HepG2 (cell line): ENCODE data around the gene KHNYN. TPM values are rescaled to one million over a fixed set of nuclear protein-coding genes. Genes with fewer than 3 reads are reported as not detected.

Experiments used
- CBFB ChIP-seq: sonication (generic); formaldehyde crosslinking; IDR thresholded peaks from 2 replicates; pipeline ENCODE4 v1.4.0; 2020; ENCODE audit warnings: missing genetic modification reagents
- CREB1 ChIP-seq, 2 experiments: fragments of 450-650 bp in 1 of 2; IDR thresholded peaks; 2 replicates each; pipeline ENCODE4 v1.6.1; 2016 to 2017; ENCODE audit warnings: control low read depth in 1 of 2, mild to moderate bottlenecking in 1 of 2, missing compliant biosample characterization in 1 of 2, missing genetic modification characterization in 1 of 2
- ISL2 ChIP-seq: sonication (generic); formaldehyde crosslinking; IDR thresholded peaks from 2 replicates; pipeline ENCODE4 v1.5.0; 2020; ENCODE audit warnings: missing genetic modification reagents
- MAF1 ChIP-seq: sonication (generic); formaldehyde crosslinking; IDR thresholded peaks from 2 replicates; pipeline ENCODE4 v1.5.0; 2020; ENCODE audit warnings: missing genetic modification reagents, borderline replicate concordance
- MTA3 ChIP-seq: sonication (generic); formaldehyde crosslinking; IDR thresholded peaks from 2 replicates; pipeline ENCODE4 v1.4.0; 2020; ENCODE audit warnings: missing genetic modification reagents
- MTF2 ChIP-seq: sonication (generic); formaldehyde crosslinking; IDR thresholded peaks from 2 replicates; pipeline ENCODE4 v1.5.0; 2020; ENCODE audit warnings: missing genetic modification reagents, borderline replicate concordance
- MXD4 ChIP-seq: IDR thresholded peaks from 2 replicates; pipeline ENCODE4 v1.6.1; 2016; ENCODE audit warnings: mild to moderate bottlenecking, missing biosample characterization, missing genetic modification reagents
- ONECUT2 ChIP-seq: sonication (generic); formaldehyde crosslinking; IDR thresholded peaks from 2 replicates; pipeline ENCODE4 v1.4.0; 2020; ENCODE audit warnings: missing genetic modification reagents
- ZHX2 ChIP-seq, 2 experiments: sonication (generic) in 1 of 2; formaldehyde crosslinking in 1 of 2; IDR thresholded peaks; 2 replicates each; pipeline versions ENCODE4 v1.6.1 to v1.9.0; 2014 to 2022; ENCODE audit warnings: antibody characterized with exemption in 1 of 2, borderline replicate concordance in 1 of 2, inconsistent platforms in 1 of 2, low read depth in 1 of 2, missing genetic modification reagents in 1 of 2
- ZNF235 ChIP-seq: sonication (generic); formaldehyde crosslinking; IDR thresholded peaks from 2 replicates; pipeline ENCODE4 v1.8.1; 2023; ENCODE audit warnings: mild to moderate bottlenecking, missing genetic modification reagents, borderline replicate concordance
- ZNF260 ChIP-seq: sonication (generic); formaldehyde crosslinking; IDR thresholded peaks from 2 replicates; pipeline ENCODE4 v1.4.0; 2020; ENCODE audit warnings: missing genetic modification reagents, low read depth, mild to moderate bottlenecking, borderline replicate concordance
- ZNF567 ChIP-seq: sonication (generic); formaldehyde crosslinking; IDR thresholded peaks from 2 replicates; pipeline ENCODE4 v1.8.1; 2023; ENCODE audit warnings: mild to moderate bottlenecking, missing genetic modification reagents, borderline replicate concordance
- ZNF589 ChIP-seq: sonication (generic); formaldehyde crosslinking; conservative IDR thresholded peaks from 2 replicates; pipeline ENCODE4 v1.8.0; 2022; ENCODE audit warnings: mild to moderate bottlenecking, moderate library complexity, missing genetic modification reagents
- ZNF747 ChIP-seq: sonication (generic); formaldehyde crosslinking; IDR thresholded peaks from 2 replicates; pipeline ENCODE4 v1.8.1; 2023; ENCODE audit warnings: missing genetic modification reagents, mild to moderate bottlenecking, borderline replicate concordance
- ZNF883 ChIP-seq: sonication (generic); formaldehyde crosslinking; IDR thresholded peaks from 2 replicates; pipeline ENCODE4 v1.5.1; 2020; ENCODE audit warnings: mild to moderate bottlenecking, missing genetic modification reagents; ENCODE audit errors: not compliant biosample characterization
- polyA plus RNA-seq, 8 experiments: library from polyadenylated mRNA; depleted of rRNA in 3 of 8; stranded (reverse) in 7 of 8; unstranded in 1 of 8; fragments of >200 nt; fragmentation: Illumina TruSeq in 4 of 8; extraction: Trizol in 4 of 8; gene quantifications; 2 replicates each; pipeline versions ENCODE4 v1.2.1 to v1.2.3, GENCODE V29; 2011 to 2016; ENCODE audit warnings: low read depth in 4 of 8, missing spikeins in 1 of 8, mixed read lengths in 1 of 8; ENCODE audit not compliant: insufficient read depth in 1 of 8
- total RNA-seq, 5 experiments: library from RNA; depleted of rRNA; stranded (reverse); fragments of >200 nt; fragmentation: Illumina TruSeq; extraction: Trizol; gene quantifications; 2 replicates each; pipeline ENCODE4 v1.2.3, GENCODE V29; 2016; ENCODE audit warnings: low read depth in 1 of 5

KHNYN gene
- total and polyA plus RNA-seq, 2 of the 13 experiments (the other 11 are each of a cell fraction or from before 2014, with no cell fraction given): 52.8 to 75.7 TPM

DNA sequence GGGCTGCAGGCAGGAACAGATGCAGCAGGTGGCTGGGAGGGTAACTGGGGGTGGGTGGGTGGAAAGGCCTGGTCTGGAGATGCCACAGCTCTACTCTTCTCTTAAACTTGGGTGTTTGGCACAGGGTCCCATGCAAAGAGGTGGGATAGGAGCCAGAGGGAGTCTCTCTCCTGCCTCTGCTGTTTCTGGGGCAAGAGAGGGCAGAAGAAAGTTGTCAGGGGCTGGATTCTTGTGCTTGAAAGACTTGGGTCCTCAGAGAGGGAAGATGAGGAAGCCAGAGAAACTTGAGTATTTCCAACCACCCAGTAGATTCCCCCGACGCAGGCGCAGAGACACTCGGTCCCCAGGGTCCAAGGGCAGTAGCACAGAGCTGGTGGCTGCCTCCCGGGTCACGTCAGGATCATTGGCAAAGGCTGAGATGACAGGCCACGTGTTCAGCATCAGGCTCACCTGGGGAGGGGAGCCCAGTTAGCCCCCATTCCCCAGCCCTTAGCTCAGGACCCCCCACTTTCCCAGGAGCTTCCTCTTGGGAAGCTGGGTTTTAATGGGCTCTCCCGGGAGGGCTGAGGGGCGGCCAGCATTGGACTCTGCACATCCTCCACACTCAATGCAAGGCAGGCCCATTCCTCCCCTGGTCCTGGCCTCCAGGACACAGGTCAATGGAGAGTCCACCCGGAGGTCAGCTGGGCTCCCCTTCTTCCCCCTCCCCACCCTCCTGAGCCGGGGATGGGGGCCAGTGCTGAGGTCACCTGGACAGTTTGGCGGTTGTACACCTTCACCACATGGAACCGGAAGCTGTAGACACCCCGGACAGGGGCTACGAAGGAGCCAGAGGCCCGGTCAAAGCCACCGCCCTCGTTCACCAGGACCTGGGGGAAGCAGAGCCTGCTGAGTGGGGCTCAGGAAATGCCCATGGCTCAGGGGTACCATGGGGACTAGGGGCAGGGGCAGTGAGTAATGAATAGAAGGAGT lies 1.9 kb upstream of the KHNYN start (continued):
- TF ChIP-seq ISL2 (CRISPR knock-in tag) (no peak), ZNF260 (CRISPR knock-in tag) (no peak), MTA3 (CRISPR knock-in tag) (no peak), ONECUT2 (no peak), CBFB (CRISPR knock-in tag) (no peak), ZNF883 (peak; percentile 53), ZNF235 (CRISPR knock-in tag) (no peak), MTF2 (peak; percentile 18; the same call in 1 of the 2 replicates), CREB1 (IDR thresholded peaks at IDR 0.05) (no peak), CREB1 (CRISPR knock-in tag; IDR thresholded peaks at IDR 0.05) (no peak), ZHX2 (IDR thresholded peaks at IDR 0.05; ENCODE audit: low read depth) (no peak; the same call in 1 of the 2 replicates), ZHX2 (CRISPR knock-in tag; IDR thresholded peaks at IDR 0.05; ENCODE audit: borderline replicate concordance) (no peak), MXD4 (CRISPR knock-in tag) (peak; percentile 91), MAF1 (CRISPR knock-in tag) (no peak), ZNF747 (CRISPR knock-in tag) (0 out of 2 replicates have a peak, but pooled peaks have one; percentile 4), ZNF589 (CRISPR knock-in tag) (no peak), ZNF567 (CRISPR knock-in tag) (0 out of 2 replicates have a peak, but pooled peaks have one; percentile 86)
